ENCODE data around the gene AAGAB.

AAGAB gene

DNA sequence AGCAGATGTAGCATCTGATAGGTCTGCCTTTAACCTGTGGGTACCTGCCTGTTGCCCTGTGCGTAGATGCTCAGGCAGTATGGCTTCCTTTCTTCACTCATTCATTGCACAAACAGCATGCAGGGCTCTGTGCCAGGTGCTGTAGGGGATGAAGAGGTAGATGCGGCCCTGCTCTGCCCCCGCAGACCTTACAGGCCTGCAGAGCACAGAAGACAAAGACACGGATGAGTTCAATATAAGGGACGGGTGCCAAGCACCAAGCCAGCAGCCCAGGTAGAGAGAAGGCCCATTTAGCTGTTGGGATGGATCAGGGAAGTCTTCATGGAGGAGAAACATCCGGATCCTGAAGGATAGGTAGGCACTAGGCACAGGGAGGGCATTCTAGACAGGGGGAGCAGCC, 69.4 kb downstream of the AAGAB start:
- DNase-seq (ENCODE audit: low read depth in 1 of 2, low spot score in 1 of 2) = no peak
- Histone ChIP-seq H3K4me3 (replicated peaks; ENCODE audit: insufficient read depth, low read length) (no peak overlapping the region), H3K27ac (replicated peaks) (no peak overlapping the region), H3K27me3 (ENCODE audit: insufficient read depth, poor library complexity, severe bottlenecking) (no peaks in the 10 kb centered on the region)
- TF ChIP-seq, protein P1, sequence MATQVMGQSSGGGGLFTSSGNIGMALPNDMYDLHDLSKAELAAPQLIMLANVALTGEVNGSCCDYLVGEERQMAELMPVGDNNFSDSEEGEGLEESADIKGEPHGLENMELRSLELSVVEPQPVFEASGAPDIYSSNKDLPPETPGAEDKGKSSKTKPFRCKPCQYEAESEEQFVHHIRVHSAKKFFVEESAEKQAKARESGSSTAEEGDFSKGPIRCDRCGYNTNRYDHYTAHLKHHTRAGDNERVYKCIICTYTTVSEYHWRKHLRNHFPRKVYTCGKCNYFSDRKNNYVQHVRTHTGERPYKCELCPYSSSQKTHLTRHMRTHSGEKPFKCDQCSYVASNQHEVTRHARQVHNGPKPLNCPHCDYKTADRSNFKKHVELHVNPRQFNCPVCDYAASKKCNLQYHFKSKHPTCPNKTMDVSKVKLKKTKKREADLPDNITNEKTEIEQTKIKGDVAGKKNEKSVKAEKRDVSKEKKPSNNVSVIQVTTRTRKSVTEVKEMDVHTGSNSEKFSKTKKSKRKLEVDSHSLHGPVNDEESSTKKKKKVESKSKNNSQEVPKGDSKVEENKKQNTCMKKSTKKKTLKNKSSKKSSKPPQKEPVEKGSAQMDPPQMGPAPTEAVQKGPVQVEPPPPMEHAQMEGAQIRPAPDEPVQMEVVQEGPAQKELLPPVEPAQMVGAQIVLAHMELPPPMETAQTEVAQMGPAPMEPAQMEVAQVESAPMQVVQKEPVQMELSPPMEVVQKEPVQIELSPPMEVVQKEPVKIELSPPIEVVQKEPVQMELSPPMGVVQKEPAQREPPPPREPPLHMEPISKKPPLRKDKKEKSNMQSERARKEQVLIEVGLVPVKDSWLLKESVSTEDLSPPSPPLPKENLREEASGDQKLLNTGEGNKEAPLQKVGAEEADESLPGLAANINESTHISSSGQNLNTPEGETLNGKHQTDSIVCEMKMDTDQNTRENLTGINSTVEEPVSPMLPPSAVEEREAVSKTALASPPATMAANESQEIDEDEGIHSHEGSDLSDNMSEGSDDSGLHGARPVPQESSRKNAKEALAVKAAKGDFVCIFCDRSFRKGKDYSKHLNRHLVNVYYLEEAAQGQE (IDR thresholded peaks at IDR 0.05; ENCODE audit: insufficient replicate concordance, low read depth) = no peak
- TF ChIP-seq, protein P2, sequence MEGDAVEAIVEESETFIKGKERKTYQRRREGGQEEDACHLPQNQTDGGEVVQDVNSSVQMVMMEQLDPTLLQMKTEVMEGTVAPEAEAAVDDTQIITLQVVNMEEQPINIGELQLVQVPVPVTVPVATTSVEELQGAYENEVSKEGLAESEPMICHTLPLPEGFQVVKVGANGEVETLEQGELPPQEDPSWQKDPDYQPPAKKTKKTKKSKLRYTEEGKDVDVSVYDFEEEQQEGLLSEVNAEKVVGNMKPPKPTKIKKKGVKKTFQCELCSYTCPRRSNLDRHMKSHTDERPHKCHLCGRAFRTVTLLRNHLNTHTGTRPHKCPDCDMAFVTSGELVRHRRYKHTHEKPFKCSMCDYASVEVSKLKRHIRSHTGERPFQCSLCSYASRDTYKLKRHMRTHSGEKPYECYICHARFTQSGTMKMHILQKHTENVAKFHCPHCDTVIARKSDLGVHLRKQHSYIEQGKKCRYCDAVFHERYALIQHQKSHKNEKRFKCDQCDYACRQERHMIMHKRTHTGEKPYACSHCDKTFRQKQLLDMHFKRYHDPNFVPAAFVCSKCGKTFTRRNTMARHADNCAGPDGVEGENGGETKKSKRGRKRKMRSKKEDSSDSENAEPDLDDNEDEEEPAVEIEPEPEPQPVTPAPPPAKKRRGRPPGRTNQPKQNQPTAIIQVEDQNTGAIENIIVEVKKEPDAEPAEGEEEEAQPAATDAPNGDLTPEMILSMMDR (IDR thresholded peaks at IDR 0.05; ENCODE audit: insufficient read depth, low read length) = no peak
- TF ChIP-seq SPI1 (IDR thresholded peaks at IDR 0.05; ENCODE audit: borderline replicate concordance, low read depth) (no peak), GABPA (IDR thresholded peaks at IDR 0.05; ENCODE audit: low read depth) (no peak), POLR2AphosphoS5 (IDR thresholded peaks at IDR 0.05; ENCODE audit: low read depth) (no peak)

DNA sequence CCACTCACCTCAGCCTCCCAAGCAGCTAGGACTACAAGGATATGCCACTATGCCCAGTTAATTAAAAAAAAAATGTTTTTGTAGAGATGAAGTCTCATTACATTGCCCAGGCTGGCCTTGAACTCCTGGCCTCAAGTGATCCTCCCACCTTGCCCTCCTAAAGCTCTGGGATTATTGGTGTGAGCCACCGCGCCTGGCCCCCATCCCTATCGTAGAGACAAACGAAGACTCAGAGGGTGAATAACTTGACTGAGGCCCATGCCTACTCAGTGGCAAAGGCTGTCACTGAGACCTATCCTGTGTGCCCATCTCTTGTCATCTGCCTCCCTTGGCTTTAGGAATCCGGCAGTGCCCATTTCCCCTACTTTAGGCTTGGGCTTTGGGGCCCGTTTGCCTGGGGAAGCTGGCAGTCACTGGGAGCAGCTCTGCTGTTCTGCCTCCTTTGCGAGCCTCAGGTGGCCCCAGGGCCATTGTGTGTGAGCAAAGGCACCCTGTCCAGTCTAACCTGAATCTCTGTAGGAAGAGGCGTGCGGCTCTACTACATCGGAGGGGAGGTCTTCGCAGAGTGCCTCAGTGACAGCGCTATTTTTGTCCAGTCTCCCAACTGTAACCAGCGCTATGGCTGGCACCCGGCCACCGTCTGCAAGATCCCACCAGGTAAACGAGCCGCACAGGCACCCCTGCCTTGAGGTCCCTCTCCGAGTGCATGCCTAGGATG, 70.1 kb downstream of the AAGAB start:
- Histone ChIP-seq H3K27ac (replicated peaks) (no peak overlapping the region), H3K27me3 (ENCODE audit: insufficient read depth, poor library complexity, severe bottlenecking) (no peaks in the 10 kb centered on the region), H3K4me3 (replicated peaks; ENCODE audit: insufficient read depth, low read length) (no peak overlapping the region)
- no peak for DNase-seq (ENCODE audit: low read depth in 1 of 2, low spot score in 1 of 2)
- TF ChIP-seq, protein P1 (IDR thresholded peaks at IDR 0.05; ENCODE audit: insufficient replicate concordance, low read depth) = no peak
- no peak for TF ChIP-seq GABPA (IDR thresholded peaks at IDR 0.05; ENCODE audit: low read depth)
- no peak for TF ChIP-seq SPI1 (IDR thresholded peaks at IDR 0.05; ENCODE audit: borderline replicate concordance, low read depth)
- no peak for TF ChIP-seq POLR2AphosphoS5 (IDR thresholded peaks at IDR 0.05; ENCODE audit: low read depth)
- TF ChIP-seq, protein P2 (IDR thresholded peaks at IDR 0.05; ENCODE audit: insufficient read depth, low read length) = no peak

DNA sequence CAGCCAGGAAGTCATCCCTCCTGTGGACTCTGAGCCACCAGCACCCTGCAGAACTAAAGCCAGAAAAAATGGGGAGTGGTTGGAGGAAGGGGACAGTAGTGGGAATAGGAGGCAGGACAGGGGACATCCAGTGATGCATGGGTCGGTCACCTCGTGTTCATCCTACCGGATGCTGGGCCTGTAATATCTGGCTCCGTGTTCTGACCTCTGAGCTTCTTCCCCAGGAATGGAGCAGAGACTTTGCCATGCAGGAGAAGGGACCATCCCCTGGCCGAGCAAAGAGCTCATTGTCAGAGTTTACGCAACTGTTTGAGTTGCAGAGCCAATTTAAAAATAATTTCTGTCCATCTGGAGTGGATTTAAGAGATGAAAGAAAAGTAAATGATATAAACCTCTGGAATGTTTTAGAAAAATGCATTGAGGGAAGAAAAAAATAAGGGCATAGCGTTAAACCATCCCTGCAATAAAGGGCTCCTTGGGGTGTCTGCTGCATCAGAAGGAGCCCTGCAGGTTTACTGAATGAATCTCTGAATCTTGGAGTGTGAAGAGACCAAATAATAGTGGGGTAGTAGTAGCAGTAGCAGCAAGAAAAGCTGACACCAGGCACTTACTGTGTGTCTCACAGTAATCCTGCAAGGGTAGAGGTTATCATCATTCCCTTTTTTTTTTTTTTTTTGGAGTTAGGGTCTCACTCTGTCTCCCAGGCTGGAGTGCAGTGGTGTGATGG, 70.9 kb downstream of the AAGAB start:
- no peaks in the 10 kb centered on the region for H3K27me3 ChIP-seq (ENCODE audit: insufficient read depth, poor library complexity, severe bottlenecking)
- H3K27ac ChIP-seq (replicated peaks) = no peak overlapping the region
- no peak for DNase-seq (ENCODE audit: low read depth in 1 of 2, low spot score in 1 of 2)
- no peak overlapping the region for H3K4me3 ChIP-seq (replicated peaks; ENCODE audit: insufficient read depth, low read length)
- TF ChIP-seq POLR2AphosphoS5 (IDR thresholded peaks at IDR 0.05; ENCODE audit: low read depth) (no peak), GABPA (IDR thresholded peaks at IDR 0.05; ENCODE audit: low read depth) (no peak), SPI1 (IDR thresholded peaks at IDR 0.05; ENCODE audit: borderline replicate concordance, low read depth) (no peak)
- TF ChIP-seq, protein P2 (IDR thresholded peaks at IDR 0.05; ENCODE audit: insufficient read depth, low read length) = no peak
- TF ChIP-seq, protein P1 (IDR thresholded peaks at IDR 0.05; ENCODE audit: insufficient replicate concordance, low read depth) = no peak

Measured in HL-60 (cell line).